ENCODE data around the gene CPNE2. TPM values are rescaled to one million over a fixed set of nuclear protein-coding genes. Genes with fewer than 3 reads are reported as not detected.

CPNE2 gene
- polyA plus RNA-seq, 3 donors from 2014 or later: 2.4 to 10.8 (median 5.8) TPM

- Mint-ChIP-seq H3K27me3 (ENCODE audit: low read depth in 3 of 3) (peaks cover 0 to 3% (median 2%) of the 10 kb centered on the region in 3 donors), H3K4me1 (peaks cover 44 to 60% of the 10 kb centered on the region in 2 donors), H3K36me3 (no peaks in the 10 kb centered on the region), H3K27ac (peak overlapping the region in 1 of 6 donors; percentile 22), H3K9me3 (no peaks in the 10 kb centered on the region), H3K4me3 (no peak overlapping the region)
- no peak for DNase-seq
Observed at GRCh38 chr16:57125969-57126368, 33.6 kb downstream of the CPNE2 start.

GRCh38 chr16:57126411-57126810, 34.0 kb downstream of the CPNE2 start:
- Mint-ChIP-seq H3K9me3 (no peaks in the 10 kb centered on the region), H3K36me3 (no peaks in the 10 kb centered on the region), H3K4me3 (no peak overlapping the region), H3K4me1 (peaks cover 44 to 61% of the 10 kb centered on the region in 2 donors), H3K27ac (peak overlapping the region in 4 of 6 donors; percentile 6 to 76 (median 20)), H3K27me3 (ENCODE audit: low read depth in 3 of 3) (peaks cover 0 to 3% (median 2%) of the 10 kb centered on the region in 3 donors)
- no peak for DNase-seq

- Mint-ChIP-seq H3K4me3 (no peak overlapping the region), H3K27me3 (ENCODE audit: low read depth in 3 of 3) (peaks cover 0 to 3% (median 2%) of the 10 kb centered on the region in 3 donors), H3K9me3 (no peaks in the 10 kb centered on the region), H3K36me3 (no peaks in the 10 kb centered on the region), H3K27ac (peak overlapping the region in 5 of 6 donors; percentile 22 to 72 (median 51)), H3K4me1 (peaks cover 46 to 61% of the 10 kb centered on the region in 2 donors)
- DNase-seq: no peak
Observed at GRCh38 chr16:57127037-57127763, 34.8 kb downstream of the CPNE2 start.

- Mint-ChIP-seq H3K27me3 (ENCODE audit: low read depth in 3 of 3) (peaks cover 0 to 3% (median 2%) of the 10 kb centered on the region in 3 donors), H3K27ac (peak overlapping the region in 3 of 6 donors; percentile 6 to 72 (median 62)), H3K9me3 (no peaks in the 10 kb centered on the region), H3K36me3 (no peaks in the 10 kb centered on the region), H3K4me3 (no peak overlapping the region), H3K4me1 (peaks cover 47 to 61% of the 10 kb centered on the region in 2 donors)
- DNase-seq: no peak
Observed at GRCh38 chr16:57127836-57128235, 35.5 kb downstream of the CPNE2 start.

GRCh38 chr16:57128771-57129389, 36.5 kb downstream of the CPNE2 start:
- Mint-ChIP-seq H3K4me1 (peaks cover 50 to 62% of the 10 kb centered on the region in 2 donors), H3K36me3 (no peaks in the 10 kb centered on the region), H3K27ac (peak overlapping the region; percentile 34 to 80 (median 46)), H3K27me3 (ENCODE audit: low read depth in 3 of 3) (peaks cover 0 to 3% (median 2%) of the 10 kb centered on the region in 3 donors), H3K9me3 (no peaks in the 10 kb centered on the region), H3K4me3 (peak overlapping the region in 1 of 5 donors; percentile 48)
- DNase-seq: no peak

GRCh38 chr16:57130950-57131321, 38.6 kb downstream of the CPNE2 start:
- H3K27me3 Mint-ChIP-seq (ENCODE audit: low read depth in 3 of 3): peaks cover 0 to 4% (median 3%) of the 10 kb centered on the region in 3 donors
- peak overlapping the region in 5 of 6 donors; percentile 27 to 76 (median 47) for H3K27ac Mint-ChIP-seq
- no peak overlapping the region for H3K4me3 Mint-ChIP-seq
- DNase-seq: no peak
- no peaks in the 10 kb centered on the region for H3K36me3 Mint-ChIP-seq
- H3K9me3 Mint-ChIP-seq: no peaks in the 10 kb centered on the region
- peaks cover 64 to 66% of the 10 kb centered on the region in 2 donors for H3K4me1 Mint-ChIP-seq

- peaks cover 0 to 4% (median 3%) of the 10 kb centered on the region in 3 donors for H3K27me3 Mint-ChIP-seq (ENCODE audit: low read depth in 3 of 3)
- no peak for DNase-seq
- peak overlapping the region in 5 of 6 donors; percentile 17 to 71 (median 53) for H3K27ac Mint-ChIP-seq
- peaks cover 64 to 66% of the 10 kb centered on the region in 2 donors for H3K4me1 Mint-ChIP-seq
- no peak overlapping the region for H3K4me3 Mint-ChIP-seq
- no peaks in the 10 kb centered on the region for H3K36me3 Mint-ChIP-seq
- no peaks in the 10 kb centered on the region for H3K9me3 Mint-ChIP-seq
Observed at GRCh38 chr16:57131351-57131970, 39.1 kb downstream of the CPNE2 start.

DNA sequence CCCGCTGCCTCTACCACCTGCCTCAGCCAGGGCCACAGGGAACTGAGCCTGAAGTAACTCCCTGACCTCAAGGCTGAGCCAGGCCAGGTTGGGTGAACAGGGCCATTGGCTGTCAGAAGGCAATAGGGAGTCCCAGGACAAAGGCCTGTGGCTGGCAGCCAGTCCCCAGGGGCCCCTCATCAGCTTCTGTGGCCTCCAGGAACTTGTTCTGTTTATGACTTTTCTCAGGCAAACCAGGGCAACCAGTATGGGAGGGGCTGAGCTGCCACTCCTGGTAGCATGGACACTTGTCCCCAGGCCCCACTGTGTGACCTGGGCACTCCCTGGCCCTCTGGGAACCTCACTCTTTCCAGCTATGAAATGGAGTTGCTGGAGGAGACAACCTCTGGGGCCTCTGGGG, 40.1 kb downstream of the CPNE2 start:
- no peaks in the 10 kb centered on the region for H3K36me3 Mint-ChIP-seq
- H3K27me3 Mint-ChIP-seq (ENCODE audit: low read depth in 3 of 3): peaks cover 0 to 4% (median 2%) of the 10 kb centered on the region in 3 donors
- no peaks in the 10 kb centered on the region for H3K9me3 Mint-ChIP-seq
- H3K4me3 Mint-ChIP-seq: no peak overlapping the region
- H3K27ac Mint-ChIP-seq: peak overlapping the region; percentile 16 to 84 (median 64)
- no peak for DNase-seq
- H3K4me1 Mint-ChIP-seq: peaks cover 56 to 67% of the 10 kb centered on the region in 2 donors

- H3K4me1 Mint-ChIP-seq: peaks cover 54 to 67% of the 10 kb centered on the region in 2 donors
- no peaks in the 10 kb centered on the region for H3K36me3 Mint-ChIP-seq
- H3K9me3 Mint-ChIP-seq: no peaks in the 10 kb centered on the region
- no peak for DNase-seq
- H3K27ac Mint-ChIP-seq: peak overlapping the region; percentile 12 to 84 (median 52)
- peaks cover 0 to 5% (median 2%) of the 10 kb centered on the region in 3 donors for H3K27me3 Mint-ChIP-seq (ENCODE audit: low read depth in 3 of 3)
- H3K4me3 Mint-ChIP-seq: no peak overlapping the region
Observed at GRCh38 chr16:57133031-57133430, 40.6 kb downstream of the CPNE2 start.

DNA sequence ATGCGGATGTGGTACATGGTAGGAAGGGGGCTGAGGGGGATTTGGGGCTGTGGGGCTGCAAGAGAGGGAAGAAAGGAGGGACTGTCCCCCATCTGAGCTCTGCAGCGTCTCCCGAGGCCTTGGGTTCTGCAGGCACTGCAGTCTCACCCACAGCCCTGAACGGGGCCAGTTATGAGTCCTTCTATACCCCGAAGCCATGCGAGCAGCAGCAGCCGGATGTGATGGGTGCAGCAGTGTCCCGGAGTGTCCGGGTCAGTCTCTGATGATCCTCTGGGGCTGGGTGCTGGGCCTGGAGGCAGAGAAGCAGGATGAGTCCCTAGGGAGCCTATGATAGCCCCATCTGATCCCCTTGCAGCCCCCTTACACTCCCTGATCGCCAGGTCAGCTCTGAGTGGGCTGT, 41.5 kb downstream of the CPNE2 start:
- Mint-ChIP-seq H3K4me1 (peaks cover 57 to 72% of the 10 kb centered on the region in 2 donors), H3K27me3 (ENCODE audit: low read depth in 3 of 3) (peaks cover under 1 to 5% (median 2%) of the 10 kb centered on the region in 3 donors), H3K4me3 (peak overlapping the region in 3 of 5 donors; percentile 67 to 79 (median 78)), H3K9me3 (no peaks in the 10 kb centered on the region), H3K27ac (peak overlapping the region; percentile 74 to 92 (median 90)), H3K36me3 (no peaks in the 10 kb centered on the region)
- no peak for DNase-seq

- peaks cover 1 to 5% (median 2%) of the 10 kb centered on the region in 3 donors for H3K27me3 Mint-ChIP-seq (ENCODE audit: low read depth in 3 of 3)
- peak overlapping the region; percentile 74 to 92 (median 90) for H3K27ac Mint-ChIP-seq
- no peaks in the 10 kb centered on the region for H3K36me3 Mint-ChIP-seq
- peak; percentile 25 to 30 (median 29) for DNase-seq
- H3K4me3 Mint-ChIP-seq: peak overlapping the region; percentile 65 to 79 (median 74)
- H3K9me3 Mint-ChIP-seq: no peaks in the 10 kb centered on the region
- H3K4me1 Mint-ChIP-seq: peaks cover 62 to 71% of the 10 kb centered on the region in 2 donors
Observed at GRCh38 chr16:57134982-57135381, 42.6 kb downstream of the CPNE2 start.

DNA sequence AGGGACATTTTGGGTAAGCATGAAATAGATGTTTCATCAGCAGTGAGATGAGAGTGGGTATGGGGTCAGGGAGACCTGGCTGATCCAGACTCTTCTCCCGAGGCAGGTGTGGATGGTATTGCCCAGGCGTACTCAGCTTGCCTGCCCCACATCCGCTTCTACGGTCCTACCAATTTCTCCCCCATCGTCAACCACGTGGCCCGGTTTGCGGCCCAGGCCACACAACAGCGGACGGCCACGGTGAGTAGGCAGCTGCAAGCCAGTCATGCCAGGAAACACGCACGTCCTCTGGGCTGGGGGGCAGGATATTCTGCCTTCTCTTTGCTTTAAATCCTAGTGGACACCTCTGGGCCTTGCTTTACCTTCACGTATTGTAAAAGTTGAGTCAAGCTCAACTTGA, 44.7 kb downstream of the CPNE2 start:
- Mint-ChIP-seq H3K36me3 (no peaks in the 10 kb centered on the region), H3K27me3 (ENCODE audit: low read depth in 3 of 3) (peaks cover 1 to 5% (median 2%) of the 10 kb centered on the region in 3 donors), H3K4me3 (peak overlapping the region in 2 of 5 donors; percentile 7 to 26), H3K9me3 (no peaks in the 10 kb centered on the region), H3K27ac (peak overlapping the region in 3 of 6 donors; percentile 30 to 74 (median 68)), H3K4me1 (peaks cover 61 to 71% of the 10 kb centered on the region in 2 donors)
- no peak for DNase-seq

GRCh38 chr16:57137566-57138273, 45.3 kb downstream of the CPNE2 start:
- Mint-ChIP-seq H3K27ac (peak overlapping the region; percentile 6 to 84 (median 66)), H3K27me3 (ENCODE audit: low read depth in 3 of 3) (peaks cover 1 to 5% (median 3%) of the 10 kb centered on the region in 3 donors), H3K36me3 (no peaks in the 10 kb centered on the region), H3K4me3 (peak overlapping the region in 1 of 5 donors; percentile 18), H3K9me3 (no peaks in the 10 kb centered on the region), H3K4me1 (peaks cover 66 to 72% of the 10 kb centered on the region in 2 donors)
- DNase-seq: no peak
